ENCODE results near the gene EVPL.
A peak's percentile ranks its signal among the peaks of the same experiment; 100 is the strongest.

EVPL gene

DNA sequence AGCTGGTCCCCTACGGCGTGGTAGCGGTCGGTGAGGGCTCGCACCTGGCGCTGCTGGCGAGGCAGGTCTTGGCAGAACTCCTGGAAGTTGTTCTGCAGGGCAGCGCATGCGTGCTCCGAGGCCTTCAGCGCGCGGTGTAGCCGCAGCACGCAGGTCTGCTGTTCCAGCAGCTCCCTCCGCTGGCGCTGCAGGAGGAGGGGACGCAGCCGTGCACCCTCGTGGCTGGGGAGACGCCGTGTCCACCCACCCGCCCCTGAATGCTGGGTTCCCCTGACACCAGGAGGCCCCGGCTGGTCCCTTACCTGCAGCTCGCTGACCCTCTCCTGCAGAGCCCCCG, 12.2 kb downstream of the EVPL start:
- DNase-seq = peak; percentile 9

DNA sequence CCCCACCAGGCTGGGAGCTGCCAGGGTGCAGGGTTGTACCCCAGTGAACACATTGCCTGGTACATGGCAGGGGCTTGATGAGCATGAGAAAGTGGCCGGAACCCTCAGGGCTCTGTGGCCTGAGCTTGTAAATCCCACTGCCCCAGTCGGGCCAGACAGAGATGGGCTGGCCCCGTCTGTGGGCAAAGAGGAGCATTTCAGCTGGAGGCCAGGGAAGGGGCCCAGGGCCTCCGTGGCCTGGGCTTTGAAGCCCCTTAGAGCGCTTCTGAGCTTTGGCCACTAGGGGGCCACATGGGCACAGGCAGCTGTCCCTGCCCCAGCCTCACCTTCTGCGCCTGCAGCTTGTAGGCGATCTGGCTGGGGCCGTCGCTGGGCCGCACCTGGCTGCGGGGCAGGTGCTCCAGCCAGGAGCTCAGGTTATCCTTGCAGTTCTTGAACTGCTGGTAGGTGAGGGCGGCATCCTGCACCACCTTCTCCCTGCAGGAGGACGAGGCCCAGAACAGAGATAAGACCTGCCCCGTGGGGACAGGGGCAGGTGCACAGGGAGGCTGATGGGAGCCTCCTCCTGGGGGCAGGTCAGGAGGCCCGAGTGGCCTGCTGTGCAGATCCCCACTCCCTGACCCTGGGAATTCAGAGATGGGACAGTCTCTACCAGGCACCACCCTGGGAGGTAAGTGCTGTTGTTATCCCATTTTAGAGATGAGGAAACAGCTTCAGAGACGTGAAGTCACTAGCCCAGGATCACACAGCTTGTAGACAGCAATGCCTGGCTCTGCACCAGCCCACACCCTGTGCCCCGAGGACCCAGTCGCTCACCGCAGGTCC, 12.8 kb downstream of the EVPL start:
- DNase-seq = peak; percentile 78

DNA sequence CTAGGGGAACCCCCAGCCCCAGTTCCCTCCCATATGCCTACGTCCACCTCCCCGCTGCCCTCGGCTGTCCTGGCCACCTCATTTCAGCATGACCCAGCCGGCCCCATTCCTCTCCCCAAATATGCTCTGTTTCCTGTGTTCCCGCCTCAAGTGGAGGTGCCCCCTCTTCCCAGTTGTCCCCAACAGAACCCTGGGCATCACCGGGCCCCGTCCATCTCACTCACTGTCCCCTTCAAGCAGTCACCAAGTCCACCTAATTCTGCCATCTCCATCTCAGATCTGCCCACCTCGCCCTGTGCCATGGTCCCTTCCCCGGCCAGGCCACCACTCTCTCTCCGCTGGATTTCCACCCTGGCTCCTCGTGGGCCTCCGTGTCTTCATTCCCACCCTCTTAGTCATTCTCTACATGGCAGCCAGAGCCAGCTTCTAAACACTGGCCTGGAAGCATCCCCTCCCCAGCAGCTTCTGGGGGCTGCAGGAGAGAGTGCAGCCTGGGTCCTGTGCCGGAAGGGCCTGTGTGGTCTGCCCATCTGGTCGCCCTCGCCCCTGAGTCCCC, 13.7 kb downstream of the EVPL start:
- DNase-seq = no peak

DNA sequence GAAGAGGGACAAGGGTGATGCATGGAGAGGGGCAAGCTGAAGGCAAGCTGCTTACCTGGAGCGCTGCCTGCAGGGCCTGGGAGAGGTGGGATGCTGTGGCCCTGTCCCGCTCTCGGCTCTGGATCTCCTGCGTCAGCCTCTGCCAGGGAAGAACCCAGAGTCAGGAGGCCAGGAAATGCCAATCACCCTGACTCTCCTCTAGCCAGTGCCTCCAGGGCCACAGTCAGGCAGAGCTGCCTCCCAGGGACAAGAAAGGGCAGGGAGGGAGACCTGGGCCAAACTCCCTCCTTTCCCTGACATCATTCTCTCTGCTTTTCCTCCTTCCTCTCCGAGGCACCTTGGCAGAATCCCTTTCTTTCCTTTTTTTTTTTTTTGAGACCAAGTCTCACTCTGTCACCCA, 15.2 kb downstream of the EVPL start:
- no peak for DNase-seq

DNA sequence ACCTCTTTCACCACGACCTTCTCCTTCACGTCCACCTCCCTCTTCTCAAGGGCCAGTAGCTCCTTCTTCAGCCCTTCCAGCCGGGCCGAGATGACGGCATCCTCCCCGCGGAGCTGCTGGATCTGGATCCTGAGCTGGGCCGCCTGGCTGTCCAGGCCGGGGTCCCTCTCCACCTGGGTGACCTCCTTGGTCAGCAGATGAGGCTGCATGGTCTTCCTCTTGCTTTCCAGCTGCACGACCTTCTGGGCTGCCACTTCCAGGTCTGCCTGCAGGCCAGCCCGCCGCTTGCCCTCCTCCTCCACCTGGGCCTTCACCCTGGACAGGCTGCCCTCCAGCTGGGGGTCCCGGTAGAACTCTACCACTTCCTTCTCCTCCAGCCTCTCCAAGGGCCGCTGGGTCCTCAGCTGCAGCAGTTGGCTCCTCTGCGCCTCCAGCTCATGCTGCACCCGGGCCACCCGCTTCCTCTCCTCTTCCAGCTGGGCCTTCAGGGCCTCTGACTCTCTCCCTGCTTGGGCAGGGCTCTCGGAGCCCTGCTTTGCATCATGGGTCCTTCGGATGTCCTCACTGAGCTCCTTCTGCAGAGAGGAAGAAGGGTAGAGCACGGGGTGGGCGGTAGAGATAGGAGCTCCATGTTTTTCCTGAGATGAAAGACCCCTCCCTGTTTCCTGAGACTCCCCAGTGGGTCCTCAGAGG, 17.0 kb downstream of the EVPL start:
- DNase-seq = no peak

DNA sequence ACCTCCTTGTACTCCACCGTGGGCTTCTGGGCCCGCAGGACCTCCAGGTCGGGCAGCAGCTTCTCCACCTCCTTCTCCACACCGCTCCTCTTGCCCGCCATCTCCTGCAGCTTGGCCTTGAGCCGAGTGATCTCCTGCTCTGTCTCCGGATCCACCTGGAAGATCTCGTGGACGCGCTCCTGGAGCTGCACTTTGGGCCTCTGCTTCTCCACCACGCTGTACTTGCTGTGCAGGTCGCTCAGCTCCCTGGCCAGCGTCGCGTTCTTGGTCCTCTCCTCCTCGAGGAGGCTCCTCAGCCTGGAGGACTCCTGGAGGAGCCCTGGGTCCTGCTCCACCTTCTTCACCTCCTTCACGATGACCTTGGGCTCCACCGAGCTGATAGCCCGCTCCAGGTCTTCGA, 17.7 kb downstream of the EVPL start:
- no peak for DNase-seq

DNA sequence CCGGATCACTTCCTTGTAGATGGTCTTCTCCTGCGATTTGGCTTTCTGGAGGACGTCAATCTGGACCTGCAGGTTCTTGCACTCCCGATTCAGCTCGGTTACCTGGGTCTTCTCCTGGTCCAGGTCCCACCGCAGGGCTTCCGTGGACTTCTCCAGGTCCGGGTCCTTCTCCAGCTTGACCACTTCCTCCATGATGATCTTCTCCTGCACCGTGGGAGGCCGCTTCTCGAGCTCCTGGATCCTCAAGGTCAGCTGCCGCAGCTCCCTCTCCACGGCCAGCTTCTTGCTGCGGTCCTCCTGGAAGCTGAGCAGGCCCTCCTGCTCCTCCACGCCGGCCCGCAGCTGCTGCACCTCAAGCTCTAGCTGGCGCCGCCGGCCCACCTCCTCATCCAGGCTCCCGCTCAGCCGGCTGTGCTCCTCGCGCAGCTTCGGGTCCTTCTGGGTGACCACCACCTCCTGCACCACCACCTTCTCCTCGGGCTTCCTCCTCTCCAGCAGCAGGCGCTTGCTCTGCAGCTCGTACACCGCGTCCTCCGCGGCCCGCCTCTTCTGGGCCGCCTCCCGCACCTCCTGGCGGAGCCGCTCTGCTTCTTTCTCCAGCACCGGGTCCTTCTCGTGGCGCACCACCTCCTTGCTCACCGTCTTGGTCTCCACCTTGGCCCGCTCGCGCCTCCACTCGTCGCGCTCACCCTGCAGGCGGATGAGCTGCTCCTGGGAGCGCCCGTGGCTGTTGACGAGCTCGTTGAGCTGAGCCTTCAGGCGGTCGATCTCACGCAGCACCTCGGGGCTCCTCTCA, 18.3 kb downstream of the EVPL start:
- no peak for DNase-seq

DNA sequence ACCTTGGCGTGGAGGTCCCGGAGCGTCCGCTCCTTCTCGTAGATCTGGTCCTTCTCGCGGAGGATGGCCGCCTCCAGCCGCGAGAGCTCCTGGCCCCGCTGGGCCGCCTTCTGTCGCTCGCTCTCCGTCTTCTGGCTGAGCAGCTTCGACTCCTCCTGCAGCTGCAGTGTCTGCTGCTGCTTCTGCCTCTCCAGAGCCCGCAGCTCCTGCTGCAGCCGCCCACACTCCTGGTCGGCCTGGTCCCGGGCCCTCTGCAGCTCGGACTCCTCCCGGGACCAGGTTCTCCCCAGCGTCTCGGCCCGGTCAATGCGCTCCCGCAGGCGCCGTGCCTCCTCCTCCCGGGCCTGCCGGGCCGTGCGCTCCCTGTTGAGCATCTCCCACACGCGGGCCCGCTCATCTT, 18.9 kb downstream of the EVPL start:
- no peak for DNase-seq

DNA sequence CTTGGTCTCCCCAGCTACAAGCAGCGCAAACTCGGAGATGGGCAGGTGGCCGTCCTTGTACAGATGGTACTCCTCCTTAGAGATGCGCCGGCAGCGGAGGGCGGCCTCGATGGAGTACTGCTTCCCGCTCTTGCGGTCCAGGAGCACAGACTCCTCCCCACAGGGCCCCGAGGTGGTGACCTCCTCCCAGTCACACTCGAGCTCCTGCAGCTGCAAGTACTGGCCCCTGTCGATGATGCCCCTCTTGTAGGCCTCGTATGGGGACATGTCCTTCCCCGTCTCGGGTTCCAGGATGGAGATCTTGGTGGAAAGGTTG, 19.3 kb downstream of the EVPL start:
- no peak for DNase-seq

DNA sequence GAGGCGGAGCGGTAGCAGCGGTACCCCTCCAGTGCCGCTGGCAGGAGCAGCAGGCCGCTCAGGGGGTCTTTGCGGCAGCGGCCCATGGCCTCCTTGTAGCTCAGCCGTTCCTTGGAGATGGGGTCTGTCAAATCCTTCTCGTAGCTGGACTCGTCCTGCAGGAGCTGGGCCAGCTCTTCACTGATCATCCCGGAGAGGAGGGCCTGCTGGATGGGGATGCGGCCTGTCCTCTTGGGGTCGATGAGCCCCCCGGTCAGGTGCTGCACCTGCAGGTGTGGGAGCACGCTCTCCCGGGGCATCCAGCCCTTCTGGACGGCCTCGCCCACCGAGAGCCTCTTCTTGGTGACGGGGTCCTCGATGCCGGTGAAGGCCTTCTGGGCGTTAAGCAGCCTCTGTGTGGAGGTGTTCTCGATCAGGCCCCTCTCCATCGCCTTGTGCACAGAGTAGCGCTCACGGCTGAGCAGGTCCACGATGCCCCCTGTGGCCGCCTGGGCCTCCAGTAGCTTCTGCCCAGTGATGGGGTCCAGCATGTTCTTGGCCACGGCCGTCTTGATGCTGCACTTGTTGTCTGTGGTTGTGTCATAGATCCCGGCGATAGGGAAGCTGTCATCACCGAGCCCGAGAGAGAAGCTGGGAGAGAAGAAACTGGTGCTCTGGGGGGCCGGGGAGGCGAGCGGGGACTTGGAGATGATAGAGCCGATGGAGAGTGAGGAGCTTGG, 19.8 kb downstream of the EVPL start:
- no peak for DNase-seq

DNA sequence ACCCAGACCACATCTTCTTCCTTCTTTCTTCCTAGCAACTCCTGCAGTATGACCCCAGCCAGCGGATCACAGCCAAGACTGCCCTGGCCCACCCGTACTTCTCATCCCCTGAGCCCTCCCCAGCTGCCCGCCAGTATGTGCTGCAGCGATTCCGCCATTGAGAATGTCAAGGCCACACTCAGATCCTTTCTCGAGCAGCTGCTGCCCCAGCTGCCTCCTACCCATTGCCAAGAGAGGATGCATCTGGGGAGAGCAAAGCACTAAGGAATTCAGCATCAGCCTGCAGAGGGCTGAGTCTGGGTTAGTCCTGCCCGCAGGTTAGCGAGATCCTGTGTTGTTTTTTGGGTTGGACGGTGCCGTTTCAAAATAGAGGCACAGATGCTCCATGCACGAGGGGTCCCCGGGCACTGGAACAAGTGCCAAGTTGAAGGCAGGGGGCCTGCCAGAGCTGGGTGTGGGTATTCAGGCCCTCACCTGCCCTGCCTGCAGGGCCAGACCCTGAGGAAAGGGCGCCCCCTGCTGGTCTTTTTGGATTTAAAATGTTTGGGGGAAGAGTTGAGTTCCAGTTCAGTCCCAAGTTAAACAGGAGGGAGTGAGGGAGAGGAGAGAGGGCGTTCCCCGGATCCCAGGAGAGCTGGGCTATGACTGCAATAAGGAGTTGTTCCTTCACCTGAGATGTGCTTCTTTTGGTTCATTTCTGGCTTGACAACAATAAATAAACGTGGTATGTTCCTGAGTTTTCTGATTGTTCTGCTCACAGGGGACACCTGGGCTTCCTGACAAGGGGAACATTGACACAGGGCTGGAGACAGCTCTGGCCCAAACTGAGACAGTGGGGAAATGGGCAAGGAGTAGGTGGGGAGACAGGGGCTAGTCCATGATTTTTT, 21.6 kb downstream of the EVPL start:
- DNase-seq = peak; percentile 67

DNA sequence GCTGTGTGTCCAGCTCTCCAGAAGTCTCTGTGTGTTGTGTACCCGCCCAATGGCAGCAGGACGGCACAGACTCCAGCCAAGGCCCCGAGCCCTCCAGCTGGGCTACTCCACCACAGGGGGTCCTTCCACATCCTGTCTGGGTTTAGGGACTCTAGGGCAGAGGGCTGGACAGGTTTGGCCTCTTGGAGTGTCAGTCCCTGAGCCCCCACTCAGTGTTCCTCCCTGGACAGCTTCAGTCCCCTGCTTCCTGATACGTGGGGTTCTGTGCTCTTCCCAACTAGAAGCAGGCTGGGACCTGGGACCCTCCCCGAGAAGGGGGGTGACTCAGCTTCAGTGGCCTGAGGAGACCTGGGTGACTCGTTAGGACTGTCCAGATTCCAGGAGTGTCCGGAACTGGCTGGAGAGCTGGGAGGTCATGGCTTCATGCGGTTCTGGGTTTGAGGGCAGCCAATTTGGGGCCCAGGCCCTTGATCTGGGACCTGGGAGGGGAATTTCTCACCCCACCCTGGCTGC, 22.3 kb downstream of the EVPL start:
- DNase-seq = no peak

DNA sequence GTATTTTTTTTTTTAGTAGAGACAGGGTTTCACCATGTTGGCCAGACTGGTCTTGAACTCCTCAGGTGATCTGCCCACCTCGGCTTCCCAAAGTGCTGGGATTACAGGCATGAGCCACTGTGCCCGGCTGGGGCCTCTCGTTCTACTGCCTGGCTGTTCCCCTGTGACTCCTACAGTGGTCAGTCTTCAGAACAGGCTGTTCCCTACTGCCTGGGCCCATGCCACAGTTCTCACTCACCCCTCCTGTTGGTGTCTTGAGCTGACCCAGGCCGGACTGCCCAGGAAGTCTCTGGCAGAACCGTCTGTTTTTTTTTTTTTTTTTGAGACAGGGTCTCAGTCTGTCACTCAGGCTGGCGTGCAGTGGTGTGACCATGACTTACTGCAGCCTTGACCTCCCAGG, 23.2 kb downstream of the EVPL start:
- DNase-seq = no peak

DNA sequence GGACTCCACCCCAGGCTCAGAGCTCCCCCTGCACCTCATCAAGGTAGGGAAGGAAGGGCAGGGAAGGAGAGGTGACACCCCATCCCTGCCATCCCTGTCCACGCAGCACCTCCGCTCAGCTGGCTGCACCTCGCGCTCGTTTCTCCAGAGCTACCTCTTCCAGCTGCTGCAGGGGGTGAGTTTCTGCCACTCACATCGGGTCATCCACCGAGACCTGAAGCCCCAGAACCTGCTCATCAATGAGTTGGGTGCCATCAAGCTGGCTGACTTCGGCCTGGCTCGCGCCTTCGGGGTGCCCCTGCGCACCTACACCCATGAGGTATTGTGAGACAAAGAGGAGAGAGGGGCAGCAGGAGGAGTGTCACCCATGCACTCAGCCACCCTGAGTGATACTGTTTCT, 25.0 kb downstream of the EVPL start:
- no peak for DNase-seq

DNA sequence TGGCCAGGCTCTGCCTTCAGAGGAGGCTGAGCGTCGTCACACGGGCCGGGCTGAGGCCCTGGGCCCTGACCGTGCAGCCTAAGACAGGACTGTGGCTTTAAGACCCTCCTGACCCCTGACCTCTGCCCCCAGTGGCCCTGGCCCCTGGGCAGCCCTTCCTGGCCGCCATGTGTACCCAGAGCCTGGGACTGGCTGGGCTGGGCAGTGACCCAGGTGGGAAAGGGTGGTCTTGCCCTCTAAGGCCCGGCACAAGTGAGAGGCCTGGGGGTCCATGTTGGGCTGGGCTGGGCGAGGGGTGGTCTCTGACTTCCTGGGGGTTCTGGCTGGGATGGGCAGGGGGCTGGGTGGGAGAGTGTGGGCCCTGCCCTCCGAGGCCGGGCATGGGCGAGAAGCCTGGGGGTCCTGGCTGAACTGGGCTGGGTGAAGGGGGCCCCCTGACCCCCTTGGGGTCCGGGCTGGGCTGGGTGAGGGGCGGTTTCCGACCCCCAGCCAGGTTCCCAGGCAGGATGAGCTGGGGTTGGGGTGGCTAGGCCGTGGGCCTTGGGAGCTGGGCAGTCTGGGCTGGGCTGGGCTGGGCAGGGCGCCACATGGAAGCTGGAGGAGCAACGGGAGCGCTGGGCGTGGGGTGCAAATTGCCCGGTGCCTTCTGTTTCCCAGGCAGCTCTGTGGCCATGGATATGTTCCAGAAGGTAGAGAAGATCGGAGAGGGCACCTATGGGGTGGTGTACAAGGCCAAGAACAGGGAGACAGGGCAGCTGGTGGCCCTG, 26.2 kb downstream of the EVPL start, which contains the start of gene CDK3:
Gene CDK3, plus strand, starts transcription at position 101 of the 767 bp plus-strand sequence. Its CDS starts 571 bp downstream, at position 672.
- DNase-seq = no peak

DNA sequence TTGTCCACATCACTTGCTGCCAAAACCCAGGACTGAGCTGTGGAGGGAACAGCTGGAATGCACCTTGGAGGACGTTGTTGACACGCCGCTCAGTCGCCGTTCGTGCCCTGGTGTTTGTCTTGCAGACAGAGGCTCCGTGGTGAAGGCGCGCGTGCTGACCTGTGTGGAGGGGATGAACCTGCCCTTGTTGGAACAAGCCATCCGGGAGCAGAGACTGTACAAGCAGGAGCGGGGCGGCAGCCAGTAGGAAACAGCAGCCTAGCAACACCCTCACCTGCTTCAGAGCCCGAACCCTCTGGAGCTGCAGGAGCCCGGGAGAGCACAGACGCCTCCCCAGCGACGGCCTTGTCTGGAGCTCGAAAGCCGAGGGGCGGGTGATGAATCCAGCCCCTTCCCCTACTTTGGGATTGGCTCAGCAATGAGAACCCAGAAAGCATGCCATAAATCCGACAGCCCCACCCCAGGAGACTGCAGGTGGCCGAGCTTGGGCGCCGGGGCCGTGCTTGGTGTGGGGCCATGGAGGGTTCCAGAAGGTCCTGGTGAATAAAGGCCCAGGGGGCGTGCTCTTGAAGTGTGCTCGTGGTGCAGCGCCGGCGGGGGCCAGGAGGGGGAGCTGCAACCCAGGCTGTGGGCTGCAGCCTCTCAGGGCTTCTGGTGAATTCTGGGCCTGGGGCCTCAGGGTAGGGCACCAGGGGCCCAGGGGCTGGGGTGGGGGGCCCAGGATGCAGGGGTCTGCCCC, 26.9 kb downstream of the EVPL start:
- peak; percentile 8 for DNase-seq

DNA sequence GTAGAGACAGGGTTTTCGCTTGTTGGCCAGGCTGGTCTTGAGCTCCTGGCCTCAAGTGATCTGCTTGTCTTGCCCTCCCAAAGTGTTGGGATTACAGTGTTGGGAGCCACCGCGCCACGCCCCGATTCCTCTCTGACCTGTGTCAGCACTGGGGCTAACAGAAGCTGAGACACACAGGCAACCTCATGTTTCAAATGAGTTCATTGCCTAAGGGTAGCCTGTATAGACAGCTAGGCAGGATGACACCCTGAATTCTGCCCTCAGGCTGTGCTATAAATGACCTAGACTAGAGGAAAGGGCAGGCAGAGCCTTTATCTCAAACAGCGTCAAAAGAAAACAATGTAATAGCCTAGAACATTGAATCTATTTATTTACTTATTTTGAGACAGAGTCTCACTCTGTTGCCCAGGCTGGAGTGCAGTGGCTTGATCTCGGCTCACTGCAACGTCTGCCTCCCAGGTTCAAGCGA, 28.7 kb downstream of the EVPL start:
- no peak for DNase-seq

DNA sequence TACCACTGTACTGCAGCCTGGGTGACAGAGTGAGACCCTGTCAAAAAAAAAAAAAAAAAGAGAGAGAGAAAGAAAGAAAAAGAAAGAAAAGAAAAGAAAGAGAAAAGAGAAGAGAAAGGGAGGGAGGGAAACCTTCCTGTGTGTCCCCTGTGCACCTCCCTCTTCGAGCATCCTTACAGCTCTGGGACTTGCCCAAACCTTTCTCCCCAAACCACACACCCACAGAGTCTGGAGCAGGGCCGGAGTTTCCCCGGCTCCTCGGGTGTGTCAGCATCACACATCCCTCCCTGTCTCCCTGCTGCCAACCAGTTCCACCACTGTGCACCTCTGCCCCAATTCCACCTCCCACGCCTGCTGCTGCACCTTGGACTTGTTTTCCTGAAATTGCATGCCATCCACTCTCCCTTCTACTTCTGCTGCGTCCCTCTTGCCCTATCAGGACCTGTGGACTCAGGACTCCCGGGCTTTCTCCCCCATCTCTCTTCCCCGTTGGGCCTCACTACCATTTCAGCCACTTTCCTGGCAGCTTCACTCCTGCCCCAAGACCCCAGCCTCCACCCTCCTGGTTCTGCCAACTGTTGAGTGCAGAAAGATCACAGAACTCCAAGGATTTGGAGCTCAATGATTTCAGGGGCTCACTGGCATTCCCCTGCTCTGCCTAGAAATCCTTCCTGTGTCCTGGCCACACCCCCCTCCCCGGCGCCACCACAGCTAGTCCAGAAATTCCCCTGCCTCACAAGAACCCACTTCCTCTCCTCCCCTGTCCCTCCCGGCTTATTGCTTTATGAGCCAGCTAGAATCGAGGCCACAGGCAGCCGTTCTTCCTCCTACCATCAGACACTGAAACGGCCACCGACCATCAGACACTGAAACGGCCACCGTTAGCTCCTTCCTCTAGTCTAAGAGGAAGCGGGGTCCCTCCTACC, 30.2 kb downstream of the EVPL start:
- no peak for DNase-seq

Data from NCI-H510A treated with DMSO at 0.1 percent for 48 hours (cell line).